HepG2 (cell line): Measurements from ENCODE around the gene BOD1L1.

Experiments
- EED ChIP-seq: sonication (generic); formaldehyde crosslinking; IDR thresholded peaks from 2 replicates; pipeline ENCODE4 v1.5.0; 2020; ENCODE audit warnings: mild to moderate bottlenecking, missing genetic modification reagents
- RAD21 ChIP-seq: fragments of 450-650 bp; formaldehyde crosslinking; IDR thresholded peaks from 2 replicates; pipeline ENCODE4 v1.5.0; 2020; ENCODE audit warnings: mild to moderate bottlenecking
- YY1 ChIP-seq: IDR thresholded peaks from 2 replicates; pipeline ENCODE4 v1.6.1; 2011; ENCODE audit warnings: low read length, low read depth, moderate library complexity, mild to moderate bottlenecking; ENCODE audit not compliant: insufficient read depth, insufficient replicate concordance
- ZNF710 ChIP-seq: sonication (generic); formaldehyde crosslinking; IDR thresholded peaks from 2 replicates; pipeline ENCODE4 v1.5.0; 2020; ENCODE audit warnings: mild to moderate bottlenecking, missing genetic modification reagents, borderline replicate concordance
- TF ChIP-seq, protein P1 (sequence below), 2 experiments: IDR thresholded peaks; 2 replicates each; pipeline ENCODE4 v1.6.1; 2011 to 2012; ENCODE audit warnings: low read length in 2 of 2, borderline replicate concordance in 1 of 2, low read depth in 1 of 2, mild to moderate bottlenecking in 1 of 2, moderate library complexity in 1 of 2

DNA sequence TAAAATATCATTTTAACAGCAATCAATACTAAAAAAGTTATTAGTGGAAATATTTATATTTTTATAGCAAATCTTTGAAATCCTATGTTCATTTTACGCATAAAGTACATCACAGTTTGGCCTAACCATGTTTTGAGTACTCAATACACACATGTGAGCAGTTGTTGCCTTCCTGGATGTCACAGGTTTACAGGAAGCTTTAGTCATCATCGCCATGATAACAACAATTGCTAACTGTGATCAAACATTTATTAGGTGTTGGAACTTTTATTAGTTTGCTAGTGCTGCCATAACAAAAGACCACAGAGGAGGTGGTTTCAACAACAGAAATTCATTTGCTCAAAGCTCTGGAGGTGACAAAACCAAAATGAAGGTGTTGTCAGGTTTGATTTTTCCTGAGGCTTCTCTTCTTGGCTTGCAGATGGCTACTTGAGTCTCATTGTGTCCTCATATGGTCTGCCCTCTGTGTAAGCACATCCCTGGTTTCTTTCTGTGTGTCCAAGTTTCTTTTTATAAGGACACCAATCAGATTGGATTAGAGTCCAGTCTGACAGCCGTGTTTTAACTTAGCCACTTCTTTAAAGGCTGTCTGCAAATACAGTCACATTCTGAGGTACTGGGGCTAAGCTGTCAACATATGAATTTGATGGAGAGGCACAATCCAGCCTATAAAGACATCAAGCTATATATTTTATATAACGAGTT is 43.1 kb upstream of the BOD1L1 start:
- TF ChIP-seq ZNF710 (no peak), YY1 (no peak), EED (CRISPR knock-in tag) (no peak), RAD21 (CRISPR knock-in tag) (no peak)
- TF ChIP-seq, protein P1, sequence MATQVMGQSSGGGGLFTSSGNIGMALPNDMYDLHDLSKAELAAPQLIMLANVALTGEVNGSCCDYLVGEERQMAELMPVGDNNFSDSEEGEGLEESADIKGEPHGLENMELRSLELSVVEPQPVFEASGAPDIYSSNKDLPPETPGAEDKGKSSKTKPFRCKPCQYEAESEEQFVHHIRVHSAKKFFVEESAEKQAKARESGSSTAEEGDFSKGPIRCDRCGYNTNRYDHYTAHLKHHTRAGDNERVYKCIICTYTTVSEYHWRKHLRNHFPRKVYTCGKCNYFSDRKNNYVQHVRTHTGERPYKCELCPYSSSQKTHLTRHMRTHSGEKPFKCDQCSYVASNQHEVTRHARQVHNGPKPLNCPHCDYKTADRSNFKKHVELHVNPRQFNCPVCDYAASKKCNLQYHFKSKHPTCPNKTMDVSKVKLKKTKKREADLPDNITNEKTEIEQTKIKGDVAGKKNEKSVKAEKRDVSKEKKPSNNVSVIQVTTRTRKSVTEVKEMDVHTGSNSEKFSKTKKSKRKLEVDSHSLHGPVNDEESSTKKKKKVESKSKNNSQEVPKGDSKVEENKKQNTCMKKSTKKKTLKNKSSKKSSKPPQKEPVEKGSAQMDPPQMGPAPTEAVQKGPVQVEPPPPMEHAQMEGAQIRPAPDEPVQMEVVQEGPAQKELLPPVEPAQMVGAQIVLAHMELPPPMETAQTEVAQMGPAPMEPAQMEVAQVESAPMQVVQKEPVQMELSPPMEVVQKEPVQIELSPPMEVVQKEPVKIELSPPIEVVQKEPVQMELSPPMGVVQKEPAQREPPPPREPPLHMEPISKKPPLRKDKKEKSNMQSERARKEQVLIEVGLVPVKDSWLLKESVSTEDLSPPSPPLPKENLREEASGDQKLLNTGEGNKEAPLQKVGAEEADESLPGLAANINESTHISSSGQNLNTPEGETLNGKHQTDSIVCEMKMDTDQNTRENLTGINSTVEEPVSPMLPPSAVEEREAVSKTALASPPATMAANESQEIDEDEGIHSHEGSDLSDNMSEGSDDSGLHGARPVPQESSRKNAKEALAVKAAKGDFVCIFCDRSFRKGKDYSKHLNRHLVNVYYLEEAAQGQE (IDR thresholded peaks at IDR 0.05; ENCODE audit: borderline replicate concordance in 1 of 2, low read depth in 1 of 2, low read length in 2 of 2) = no peak
